Adrenal gland (tissue), 5 donors: ENCODE measurements around the gene TRAPPC2L.

ENCODE experiments used
- CTCF ChIP-seq, 6 experiments: fragments of 450-650 bp in 4 of 6; fragments of 200-600 bp in 2 of 6; sonication (generic) in 1 of 6; IDR thresholded peaks; 1 replicate in 5 of 6; 2 replicates in 1 of 6; pipeline versions ENCODE4 v1.5.1 to v1.8.0; 2016 to 2021; ENCODE audit warnings: antibody characterized with exemption in 6 of 6, mild to moderate bottlenecking in 2 of 6, moderate library complexity in 1 of 6
- POLR2A ChIP-seq, 2 donors: fragments of 450-650 bp; IDR thresholded peaks; one replicate each; pipeline ENCODE4 v1.6.1; 2017; ENCODE audit warnings: antibody characterized with exemption in 2 of 2, mild to moderate bottlenecking in 2 of 2, moderate library complexity in 1 of 2
- donor health status: DM: no; HTN: no; CAD: no.

DNA sequence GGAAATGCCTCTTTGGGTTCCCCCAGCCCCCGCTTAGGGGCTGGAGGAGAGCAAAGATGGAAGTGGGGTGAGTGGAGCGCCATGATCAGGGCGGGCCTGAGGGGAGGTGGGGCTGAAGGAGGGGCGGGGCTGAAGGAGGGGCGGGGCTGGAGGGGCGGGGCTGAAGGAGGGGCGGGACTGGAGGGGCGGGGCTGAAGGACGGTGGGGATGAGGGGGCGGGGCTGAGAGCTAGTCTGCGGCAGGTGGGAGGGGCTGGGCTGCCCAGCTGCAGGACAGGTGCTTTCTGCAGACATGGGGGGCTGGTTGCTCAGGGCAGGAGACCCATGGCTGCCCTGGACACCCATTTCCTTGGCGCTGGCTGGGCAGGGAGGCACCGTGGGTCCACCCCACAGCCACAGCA is 48.6 kb downstream of the TRAPPC2L start:
- no peak for TF ChIP-seq CTCF (IDR thresholded peaks at IDR 0.05)
- TF ChIP-seq POLR2A (IDR thresholded peaks at IDR 0.05), result no peak
